Measurements from ENCODE around the gene MADD.
"Not testable (repeated sequence)": the region's sequence is repeated elsewhere in the genome, so short reads cannot be mapped to it uniquely, and the experiment has no call there.

Gene MADD

DNA sequence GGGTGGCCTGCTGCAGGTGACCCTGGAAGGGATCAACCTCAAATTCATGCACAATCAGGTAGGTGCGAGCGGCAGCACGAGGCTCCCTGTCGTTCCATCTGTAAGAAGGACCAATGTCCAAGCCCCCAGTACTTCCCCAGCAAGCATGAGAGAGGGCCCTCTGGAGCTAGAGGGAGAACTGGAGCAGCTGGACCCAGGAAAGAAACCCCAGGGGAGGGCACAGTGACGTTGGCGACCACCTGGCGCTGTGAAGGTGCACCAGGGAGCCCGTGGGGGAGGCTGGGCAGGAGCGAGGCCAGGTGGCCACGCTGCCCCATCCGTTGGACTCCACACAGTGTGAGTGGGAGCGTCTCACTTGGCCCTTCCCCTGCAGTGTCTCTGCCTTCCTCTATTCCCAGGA lies 54.6 kb downstream of the MADD start:
- DNase-seq (ENCODE audit: low read depth), result no peak

DNA sequence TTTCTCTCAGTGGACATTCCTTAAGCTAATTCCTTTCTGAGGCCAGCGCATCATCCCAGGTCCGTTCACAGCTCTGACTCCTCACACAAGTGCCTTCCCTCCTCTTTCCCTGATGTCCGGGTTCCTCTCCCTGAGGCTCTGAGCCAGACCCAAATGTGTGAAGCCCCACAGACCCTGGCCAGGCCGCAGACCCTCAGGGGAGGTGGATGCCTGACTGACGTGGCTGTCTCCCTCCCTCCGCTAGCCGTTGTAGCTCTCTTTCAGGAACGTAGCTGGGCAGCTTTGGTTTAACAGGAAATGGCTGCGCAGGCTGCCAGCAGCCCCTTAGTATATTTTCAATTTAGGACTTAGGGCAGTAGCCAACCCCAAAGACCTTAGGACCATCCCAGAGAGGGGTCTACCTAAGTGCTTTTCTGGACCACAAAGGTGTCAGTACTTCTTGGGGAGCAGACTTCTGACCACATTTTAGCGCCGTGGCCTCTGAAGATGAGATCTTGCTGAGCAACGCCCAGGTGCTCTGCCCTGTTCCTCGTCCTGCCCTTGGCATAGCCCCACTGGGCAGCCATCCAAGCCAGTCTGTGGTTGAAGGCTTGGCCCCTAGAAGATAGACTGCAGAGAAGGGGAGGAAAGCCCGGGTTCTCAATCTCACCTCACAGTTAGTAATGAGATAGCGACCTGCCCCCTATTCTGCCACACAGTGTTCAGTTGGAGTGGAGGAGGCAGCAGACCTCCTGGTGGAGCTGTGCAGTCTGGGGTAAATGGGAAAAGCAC lies 55.5 kb downstream of the MADD start:
- DNase-seq (ENCODE audit: low read depth), result no peak

DNA sequence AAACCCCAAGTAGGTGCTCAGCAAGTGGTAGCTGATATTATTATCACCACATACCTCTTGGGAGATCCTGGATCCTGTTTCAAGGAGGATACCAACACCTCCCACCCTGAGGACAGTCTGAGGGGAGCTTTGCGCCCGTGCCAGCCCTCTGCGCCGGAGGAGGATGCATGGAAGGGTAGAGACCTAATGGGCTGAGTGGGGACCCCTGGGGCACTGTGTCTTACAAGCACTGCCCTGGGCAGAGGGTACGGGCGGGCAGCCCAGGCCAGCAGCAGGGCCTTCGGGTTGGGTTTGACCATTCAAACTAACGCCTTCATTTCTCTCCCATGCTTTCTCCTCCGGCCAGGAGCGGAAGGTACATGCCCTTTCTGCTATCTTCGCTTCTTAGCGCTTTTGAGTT lies 56.3 kb downstream of the MADD start:
- DNase-seq (ENCODE audit: low read depth), result no peak

DNA sequence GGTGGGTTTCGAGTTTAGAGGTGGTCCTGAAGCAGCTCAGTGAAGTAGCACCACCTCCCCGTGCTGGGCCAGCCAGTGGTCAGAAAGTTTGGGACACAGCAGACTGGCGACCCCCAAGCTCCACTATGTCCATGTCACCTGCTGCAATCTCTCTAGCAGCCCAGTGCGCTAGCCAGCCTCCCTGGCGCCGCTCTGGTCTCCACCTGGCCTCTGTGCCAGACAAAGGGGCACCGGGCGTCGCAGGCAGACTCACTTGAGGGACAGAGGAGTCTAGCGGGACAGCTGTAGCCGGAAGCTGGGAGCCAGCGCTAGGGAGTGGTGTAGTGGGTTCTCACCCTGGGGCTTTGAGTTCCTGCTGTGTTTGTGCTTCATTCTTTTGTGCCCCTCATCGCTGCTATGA lies 57.1 kb downstream of the MADD start:
- DNase-seq (ENCODE audit: low read depth), result no peak

DNA sequence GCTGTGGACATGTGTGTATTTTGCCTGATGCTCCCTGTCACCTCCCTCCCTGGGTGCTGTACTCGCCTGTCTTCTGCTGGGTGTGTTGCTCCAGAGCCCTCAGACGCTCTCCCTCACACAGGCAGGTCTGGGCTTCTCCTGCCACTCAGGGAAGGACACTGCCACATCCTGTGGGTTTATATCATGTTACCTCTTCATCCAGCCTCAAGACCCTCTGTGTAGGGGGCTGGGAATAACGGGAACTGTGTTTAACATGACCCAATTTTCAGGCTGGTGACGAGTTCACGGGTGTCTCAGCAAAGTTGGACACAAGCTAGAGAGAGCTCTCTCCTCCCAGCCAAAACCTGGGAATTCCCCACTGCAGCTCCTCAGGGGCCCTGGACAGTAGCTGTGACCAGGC lies 58.0 kb downstream of the MADD start:
- DNase-seq (ENCODE audit: low read depth), result no peak

DNA sequence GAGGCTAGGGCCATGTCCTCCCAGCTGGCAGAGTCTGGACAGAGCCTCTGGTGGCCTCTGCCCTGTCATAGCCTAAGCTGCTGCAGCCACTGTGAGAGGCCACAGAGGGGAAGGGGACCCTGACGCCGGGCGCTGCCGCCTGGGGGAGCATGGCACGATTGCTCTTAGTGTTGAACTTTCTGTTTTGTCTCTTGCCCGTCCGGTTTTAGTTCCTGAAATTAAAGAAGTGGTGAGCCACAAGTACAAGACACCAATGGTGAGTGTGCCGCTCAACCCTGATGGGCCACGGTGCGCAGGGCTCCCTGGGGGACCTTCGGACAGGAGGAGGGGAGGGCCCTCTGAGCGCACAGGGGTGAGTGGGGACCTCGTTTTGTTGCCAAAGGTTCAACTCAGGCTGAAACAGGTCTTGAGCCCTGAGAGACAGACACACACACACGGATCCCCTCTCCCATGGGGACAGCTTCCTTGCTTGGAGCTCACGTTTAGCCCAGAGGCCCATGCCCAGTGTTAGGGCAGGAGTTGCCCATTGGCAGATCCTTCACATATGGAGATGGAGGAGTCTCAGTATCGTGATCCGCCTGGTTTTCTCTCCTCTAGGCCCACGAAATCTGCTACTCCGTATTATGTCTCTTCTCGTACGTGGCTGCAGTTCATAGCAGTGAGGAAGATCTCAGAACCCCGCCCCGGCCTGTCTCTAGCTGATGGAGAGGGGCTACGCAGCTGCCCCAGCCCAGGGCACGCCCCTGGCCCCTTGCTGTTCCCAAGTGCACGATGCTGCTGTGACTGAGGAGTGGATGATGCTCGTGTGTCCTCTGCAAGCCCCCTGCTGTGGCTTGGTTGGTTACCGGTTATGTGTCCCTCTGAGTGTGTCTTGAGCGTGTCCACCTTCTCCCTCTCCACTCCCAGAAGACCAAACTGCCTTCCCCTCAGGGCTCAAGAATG lies 58.8 kb downstream of the MADD start:
- no peak for DNase-seq (ENCODE audit: low read depth)

DNA sequence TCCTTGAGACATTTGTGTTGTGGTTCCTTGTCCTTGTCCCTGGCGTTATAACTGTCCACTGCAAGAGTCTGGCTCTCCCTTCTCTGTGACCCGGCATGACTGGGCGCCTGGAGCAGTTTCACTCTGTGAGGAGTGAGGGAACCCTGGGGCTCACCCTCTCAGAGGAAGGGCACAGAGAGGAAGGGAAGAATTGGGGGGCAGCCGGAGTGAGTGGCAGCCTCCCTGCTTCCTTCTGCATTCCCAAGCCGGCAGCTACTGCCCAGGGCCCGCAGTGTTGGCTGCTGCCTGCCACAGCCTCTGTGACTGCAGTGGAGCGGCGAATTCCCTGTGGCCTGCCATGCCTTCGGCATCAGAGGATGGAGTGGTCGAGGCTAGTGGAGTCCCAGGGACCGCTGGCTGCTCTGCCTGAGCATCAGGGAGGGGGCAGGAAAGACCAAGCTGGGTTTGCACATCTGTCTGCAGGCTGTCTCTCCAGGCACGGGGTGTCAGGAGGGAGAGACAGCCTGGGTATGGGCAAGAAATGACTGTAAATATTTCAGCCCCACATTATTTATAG lies 59.6 kb downstream of the MADD start:
- no peak for DNase-seq (ENCODE audit: low read depth)

DNA sequence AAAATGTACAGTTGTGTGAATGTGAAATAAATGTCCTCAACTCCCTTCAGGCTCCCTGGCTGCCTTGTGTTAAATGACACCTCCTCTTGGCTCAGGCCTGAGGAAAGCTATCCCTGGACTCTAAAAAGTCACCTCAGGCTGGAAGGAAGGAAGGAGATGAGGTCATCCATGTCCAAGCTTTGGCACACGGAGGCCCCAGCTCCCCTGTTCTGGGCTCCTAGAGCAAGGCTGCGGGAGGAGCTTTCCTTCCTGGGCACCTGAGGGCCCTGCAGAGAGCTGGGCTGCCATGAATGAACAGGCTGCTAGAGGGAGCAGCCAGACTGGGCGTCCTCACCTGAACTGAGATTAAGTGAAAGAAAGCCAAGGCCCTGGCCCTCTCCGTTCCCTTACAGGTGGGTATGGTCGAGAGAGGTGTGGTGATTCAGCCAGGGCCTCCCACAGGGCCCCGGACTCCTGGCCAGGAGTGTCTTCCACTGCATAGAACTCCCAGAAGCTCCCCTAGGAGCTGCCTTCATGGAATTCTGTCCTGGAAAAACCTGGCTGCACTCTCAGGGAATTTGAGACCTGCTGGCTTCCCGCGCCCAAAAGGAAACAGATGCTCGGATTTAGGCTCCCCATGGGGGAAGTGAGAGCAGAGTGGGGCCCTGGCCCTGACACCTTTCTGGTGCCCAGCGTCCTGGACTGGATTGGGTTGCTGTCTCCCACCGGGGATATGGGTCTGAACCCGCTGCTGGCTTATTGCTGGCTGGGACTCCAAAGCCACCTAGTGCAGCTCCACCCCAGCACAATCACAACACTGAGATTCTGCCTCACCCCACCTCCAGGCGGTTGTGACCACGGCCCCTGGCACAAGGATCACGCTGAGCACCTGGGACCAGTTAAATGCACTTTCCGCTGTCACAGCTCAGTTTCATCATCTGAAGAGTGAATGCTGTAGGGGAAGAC lies 60.3 kb downstream of the MADD start:
- DNase-seq (ENCODE audit: low read depth), result no peak

DNA sequence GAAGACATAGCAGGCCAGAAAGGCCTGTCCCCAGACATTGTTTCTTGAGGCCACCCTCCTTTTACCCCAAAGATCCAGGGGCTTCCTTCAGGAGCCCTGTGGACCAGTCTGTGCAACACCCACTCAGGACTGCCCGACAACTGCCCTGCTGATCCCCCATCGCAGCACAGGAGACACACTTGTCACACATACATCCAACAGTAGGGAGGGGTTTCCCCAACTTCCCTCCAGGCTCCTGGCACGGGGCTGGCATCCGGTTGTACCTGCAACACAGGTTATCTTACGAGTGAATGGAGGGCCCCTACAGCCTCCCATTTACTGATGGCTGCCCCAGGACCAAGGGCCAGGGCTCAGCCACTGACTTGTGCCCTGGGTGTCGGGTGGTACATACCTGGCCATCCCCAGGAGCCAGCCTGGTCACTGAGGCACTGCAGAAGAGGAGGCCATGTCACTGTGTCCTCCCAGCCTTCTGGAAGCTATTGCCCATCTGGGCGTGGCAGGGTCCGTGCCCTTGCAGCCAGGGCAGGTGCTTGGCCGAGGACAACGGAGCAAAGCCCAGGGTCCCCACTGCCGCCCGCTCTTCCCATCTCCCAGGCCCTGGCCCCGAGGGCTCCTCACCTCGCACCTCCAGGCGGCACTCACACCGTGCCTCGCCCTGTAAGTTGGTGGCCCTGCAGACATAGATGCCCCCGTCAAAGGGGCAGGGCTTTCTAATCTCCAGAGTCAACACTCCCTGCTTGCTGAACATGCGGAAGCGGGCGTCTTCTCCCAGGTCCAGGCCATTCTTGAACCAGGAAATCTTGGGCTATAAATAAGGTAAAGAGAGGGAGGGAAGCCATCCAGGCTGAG lies 61.7 kb downstream of the MADD start:
- no peak for DNase-seq (ENCODE audit: low read depth)

DNA sequence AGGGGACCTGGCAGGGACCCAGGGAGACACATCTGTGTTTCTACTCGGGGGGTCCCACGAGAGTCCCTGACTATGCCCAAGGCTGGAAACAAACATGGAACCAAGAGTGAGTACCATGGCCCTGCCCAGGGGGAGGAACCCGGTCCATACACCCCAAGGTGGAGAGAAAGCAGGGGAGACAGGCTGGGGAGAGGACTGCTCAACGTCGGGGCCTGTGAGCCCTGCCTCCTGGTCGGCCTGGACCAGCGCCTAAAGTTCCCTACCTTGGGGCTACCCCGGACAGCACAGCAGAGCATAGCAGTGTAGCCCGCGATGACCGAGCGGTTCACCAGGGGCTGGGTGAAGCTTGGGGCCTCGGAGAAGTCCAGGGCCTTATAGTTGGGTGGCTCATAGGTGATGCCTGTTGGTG lies 62.4 kb downstream of the MADD start:
- no peak for DNase-seq (ENCODE audit: low read depth)

DNA sequence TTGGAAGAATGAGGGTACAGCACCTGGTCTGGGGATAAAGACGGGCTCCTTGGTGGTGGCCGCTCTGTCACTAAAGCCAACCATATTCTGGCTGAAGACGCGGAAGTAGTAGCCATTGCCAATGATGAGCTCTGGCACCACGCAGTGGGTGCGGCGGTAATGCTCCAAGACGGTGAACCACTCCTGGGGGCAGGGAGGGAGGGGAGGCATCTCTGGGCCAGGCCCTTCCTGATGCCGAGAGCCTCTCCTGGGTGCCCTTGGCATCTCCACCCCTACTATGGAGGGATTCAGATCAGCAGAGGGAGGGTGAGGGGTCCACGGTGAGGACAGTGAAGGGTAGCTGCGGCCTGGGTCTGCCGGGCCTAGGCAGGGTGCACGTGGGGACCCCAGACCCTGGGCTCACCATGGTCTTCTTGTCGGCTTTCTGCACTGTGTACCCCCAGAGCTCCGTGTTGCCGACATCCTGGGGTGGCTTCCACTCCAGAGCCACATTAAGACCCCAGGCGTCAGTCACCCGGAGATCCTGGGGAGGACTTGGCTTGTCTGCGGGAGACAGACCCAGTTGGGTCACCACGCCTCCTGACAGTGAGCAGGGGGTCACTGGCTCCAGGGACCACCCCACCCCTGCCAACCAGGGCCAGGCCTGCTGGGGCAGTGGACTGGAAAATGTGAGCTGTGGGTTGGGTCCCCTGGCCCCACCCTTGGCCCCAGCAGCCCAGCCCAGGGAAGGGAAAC lies 63.0 kb downstream of the MADD start:
- no peak for DNase-seq (ENCODE audit: low read depth)

DNA sequence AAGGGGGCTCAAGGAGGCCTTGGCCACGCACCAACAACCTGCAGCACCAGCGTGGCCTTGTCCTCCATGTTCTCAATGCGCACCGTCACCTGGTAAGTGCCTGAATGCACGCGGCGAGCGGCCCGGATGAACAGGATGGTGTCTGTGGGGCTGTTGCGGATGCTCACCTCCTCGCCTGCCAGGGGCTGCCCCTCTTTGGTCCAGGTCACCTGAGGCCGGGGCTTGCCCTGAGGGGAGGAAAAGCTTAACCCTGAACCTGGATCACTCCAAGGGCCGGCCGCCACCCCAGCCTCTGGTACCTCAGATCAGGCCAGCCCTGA lies 63.6 kb downstream of the MADD start:
- DNase-seq (ENCODE audit: low read depth), result no peak

DNA sequence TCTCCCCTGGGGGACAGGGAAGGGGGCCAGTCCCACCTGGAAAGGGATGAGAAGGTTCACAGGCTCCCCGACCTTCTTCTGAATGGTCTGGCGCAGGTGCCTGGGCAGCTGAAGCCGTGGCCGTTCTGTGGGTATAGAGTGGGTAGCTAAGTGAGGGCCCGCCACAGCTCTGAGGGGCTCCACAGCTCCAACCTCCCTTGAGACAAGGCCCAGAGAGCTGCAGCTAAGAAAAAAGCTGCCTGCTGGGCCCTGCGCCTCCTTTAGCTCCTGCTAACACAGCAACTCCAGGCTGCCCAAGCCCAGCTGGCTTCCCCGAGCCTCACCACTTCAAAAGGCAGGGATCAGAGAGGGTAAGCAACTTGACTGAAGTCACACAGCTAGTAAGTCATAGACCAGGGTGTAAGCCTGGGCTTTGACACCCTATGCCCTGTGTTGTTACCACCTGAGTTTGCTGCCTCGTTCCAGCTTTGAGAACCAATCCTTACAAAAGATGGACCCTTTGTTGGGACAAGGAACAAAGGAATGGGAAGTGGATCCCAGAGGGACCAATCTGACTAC lies 64.0 kb downstream of the MADD start:
- DNase-seq (ENCODE audit: low read depth), result no peak

DNA sequence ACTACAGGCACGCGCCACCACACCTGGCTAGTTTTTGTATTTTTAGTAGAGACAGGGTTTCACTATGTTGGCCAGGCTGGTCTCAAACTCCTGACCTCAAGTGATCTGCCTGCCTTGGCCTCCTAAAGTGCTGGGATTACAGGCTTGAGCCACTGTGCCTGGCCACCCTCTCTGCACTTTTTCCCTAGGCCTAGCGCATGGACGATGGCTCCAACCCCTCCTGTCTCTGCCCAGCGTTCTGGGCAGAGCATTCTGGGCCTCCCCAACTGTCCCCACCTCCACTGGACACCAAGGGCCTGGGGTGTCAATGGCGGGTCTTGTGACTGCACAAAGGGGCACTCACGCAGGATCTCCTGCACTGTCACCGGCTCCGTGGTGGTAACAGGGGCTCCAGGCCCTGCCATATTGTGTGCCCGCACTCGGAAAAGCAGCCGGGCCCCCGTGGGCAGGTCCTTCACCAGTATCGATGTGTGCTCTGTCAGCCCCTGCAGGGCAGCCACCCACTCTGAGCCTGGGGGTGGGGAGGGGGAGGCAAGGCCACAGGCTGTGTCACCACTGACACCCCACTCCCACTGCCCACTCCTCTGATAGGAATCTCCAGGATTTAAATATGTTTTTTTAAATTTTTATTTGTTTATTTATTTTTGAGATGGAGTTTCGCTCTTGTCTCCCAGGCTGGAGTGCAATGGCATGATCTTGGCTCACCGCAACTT lies 64.9 kb downstream of the MADD start:
- not testable (repeated sequence) for DNase-seq (ENCODE audit: low read depth)

DNA sequence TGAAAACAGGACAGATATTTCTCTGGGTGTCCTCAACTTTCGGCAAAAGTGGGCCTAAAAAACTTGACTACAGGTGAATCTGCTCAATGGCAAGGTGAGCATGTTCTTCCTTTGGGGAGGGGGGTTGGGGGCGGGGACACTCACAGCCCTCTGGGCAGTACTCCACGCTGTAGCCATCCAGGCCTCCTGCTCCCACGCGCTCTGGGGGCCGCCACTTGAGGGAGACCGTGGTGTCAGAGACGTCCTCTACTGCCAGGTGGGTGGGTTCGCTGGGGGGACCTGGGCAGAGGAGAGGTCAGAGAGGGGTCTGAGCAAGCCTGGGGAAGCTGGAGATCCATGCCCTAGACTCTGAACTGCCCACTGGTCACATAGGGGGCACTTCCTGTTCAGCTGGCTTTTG lies 65.8 kb downstream of the MADD start:
- DNase-seq (ENCODE audit: low read depth), result no peak

DNA sequence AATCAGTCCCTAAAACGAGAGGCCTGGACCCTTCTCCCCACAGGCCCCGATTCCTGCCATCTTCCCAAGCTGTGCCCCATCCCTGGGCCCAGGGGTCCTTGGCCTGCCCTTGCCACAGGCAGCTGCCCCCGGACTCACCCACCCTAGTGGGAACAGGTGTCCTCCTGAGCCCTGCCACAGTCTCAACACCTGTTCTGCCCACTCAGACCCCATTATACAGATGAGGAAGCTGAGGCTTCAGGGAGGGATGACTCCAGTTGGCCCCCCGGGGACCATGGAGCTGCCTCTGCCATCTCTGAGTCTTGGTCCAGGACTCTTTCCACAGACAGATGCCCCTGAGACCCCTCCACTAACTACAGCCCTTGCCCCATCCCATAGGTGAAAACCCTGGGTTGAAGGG lies 66.7 kb downstream of the MADD start:
- no peak for DNase-seq (ENCODE audit: low read depth)

DNA sequence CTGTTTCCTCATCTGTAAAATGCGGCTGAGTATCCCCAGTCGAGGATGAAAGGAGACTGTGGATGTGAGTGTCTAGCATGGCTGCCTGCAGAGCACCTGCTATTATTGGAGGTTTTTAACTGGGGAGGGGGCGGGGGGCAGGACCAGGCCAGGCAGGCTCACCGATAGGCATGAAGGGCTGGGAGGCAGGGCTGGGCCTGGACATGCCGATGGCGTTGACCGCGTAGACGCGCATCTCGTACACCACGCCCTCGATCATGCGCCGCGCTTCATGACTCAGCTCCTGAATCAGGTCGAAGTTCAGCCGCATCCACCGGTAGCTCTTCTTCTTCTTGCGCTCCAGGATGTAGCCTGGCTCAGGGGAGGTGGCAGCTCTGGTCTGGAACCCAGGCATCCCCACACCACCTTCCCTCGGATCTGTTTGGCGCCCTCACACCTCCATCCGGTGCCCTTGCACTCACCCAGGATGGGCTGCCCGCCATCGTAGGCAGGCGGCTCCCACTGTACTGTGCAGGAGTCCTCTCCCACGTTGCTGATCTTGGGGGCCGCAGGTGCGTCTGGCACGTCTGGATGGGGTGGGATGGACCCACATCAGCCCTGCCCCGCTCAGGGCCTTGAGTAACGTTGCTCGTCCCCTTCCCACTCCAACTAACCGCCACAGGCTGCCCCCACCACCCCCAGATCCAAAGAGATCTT lies 67.4 kb downstream of the MADD start:
- DNase-seq (ENCODE audit: low read depth), result no peak

DNA sequence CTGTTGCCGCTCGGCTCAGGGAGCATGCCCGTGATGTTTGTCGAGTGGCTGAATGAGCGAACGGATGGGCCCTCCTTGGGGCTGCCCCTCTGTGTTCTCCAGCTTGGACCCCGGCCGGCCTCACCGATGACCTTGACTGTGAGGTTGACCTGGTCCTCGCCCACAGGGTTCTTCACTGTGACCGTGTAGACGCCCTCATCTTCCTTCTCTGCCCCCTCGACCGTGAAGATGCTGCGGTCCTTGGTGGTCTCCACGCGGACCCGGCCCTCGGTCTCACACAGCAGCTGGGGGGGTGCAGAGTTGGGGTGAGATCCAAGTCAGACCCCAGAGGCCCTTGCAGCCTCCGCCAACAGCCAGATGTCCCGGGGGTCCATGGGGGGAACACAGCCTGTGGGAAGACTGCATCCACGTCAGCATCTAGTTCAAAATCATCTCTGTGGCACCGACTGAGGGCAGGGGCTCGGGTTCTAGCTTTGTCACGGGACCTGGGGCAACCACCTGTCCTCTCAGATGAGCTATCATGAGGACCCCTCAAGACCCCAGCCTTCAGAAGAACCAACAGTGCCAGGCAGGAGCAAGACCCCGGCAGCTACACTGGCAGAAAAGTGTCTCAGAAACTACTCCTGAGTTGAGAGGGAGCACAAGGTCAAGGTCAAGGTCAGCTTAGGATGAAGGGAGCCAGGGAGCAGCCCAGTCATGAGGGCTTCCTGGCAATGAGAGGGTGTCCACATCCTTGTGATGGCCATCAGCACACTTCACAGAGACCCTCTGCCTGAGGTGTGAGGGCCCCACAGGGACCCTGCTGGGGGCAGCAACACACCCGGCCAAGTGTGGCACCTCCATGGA lies 68.7 kb downstream of the MADD start:
- no peak for DNase-seq (ENCODE audit: low read depth)

Measured in activated T-cell treated with anti-CD3 and anti-CD28 coated beads for 24 hours (primary cell).